NCI-H1436 (cell line): ENCODE data around the gene LBX2.

Source experiments
- DNase-seq: peaks from one replicate; lab custom pipeline; 2025; lab: John Stamatoyannopoulos, UW

Gene LBX2

GRCh38 chr2:74457129-74457548, 42.3 kb downstream of the LBX2 start:
- no peak for DNase-seq

- DNase-seq: peak; percentile 96
Measured at GRCh38 chr2:74454654-74455511, 44.5 kb downstream of the LBX2 start, which contains the start of gene INO80B. TSS of gene INO80B (plus strand) at chr2:74455087. CDS start at chr2:74455117, 30 bp downstream.

- DNase-seq: no peak
Measured at GRCh38 chr2:74450570-74451190, 48.7 kb downstream of the LBX2 start.

GRCh38 chr2:74448771-74449170, 50.6 kb downstream of the LBX2 start:
- DNase-seq: no peak
